Loucy (cell line): ENCODE results near the gene MMP13.

ENCODE experiments used
- EZH2phosphoT487 ChIP-seq: fragments of 200-600 bp; IDR thresholded peaks from 2 replicates; pipeline ENCODE4 v1.6.1; 2018; ENCODE audit warnings: antibody characterized with exemption, mild to moderate bottlenecking, moderate library complexity, borderline replicate concordance
- TF ChIP-seq, protein P1 (sequence below): fragments of 200-600 bp; sonication (generic); conservative IDR thresholded peaks from 2 replicates; pipeline ENCODE4 v1.5.1; 2014; ENCODE audit warnings: mild to moderate bottlenecking, antibody characterized with exemption, low read length

DNA sequence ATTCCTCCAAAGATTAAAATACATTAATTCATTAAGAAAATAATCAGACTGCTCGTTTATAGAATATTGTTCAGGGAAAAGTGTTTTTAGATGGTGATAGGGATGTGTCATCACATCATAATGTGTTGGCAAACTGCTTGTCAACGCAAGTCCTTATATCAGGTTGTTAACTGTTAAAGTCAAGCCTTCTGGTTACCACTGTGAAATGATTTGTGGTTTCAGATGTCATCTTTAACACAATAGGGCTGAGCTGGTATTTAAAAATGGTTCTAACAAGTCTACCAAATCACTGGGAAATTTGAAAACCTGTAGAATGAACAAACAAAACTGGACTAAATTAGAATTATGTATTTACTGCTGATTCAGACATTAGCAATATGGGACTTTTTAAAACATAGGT lies 2.4 kb upstream of the MMP13 start:
- TF ChIP-seq, protein P1, sequence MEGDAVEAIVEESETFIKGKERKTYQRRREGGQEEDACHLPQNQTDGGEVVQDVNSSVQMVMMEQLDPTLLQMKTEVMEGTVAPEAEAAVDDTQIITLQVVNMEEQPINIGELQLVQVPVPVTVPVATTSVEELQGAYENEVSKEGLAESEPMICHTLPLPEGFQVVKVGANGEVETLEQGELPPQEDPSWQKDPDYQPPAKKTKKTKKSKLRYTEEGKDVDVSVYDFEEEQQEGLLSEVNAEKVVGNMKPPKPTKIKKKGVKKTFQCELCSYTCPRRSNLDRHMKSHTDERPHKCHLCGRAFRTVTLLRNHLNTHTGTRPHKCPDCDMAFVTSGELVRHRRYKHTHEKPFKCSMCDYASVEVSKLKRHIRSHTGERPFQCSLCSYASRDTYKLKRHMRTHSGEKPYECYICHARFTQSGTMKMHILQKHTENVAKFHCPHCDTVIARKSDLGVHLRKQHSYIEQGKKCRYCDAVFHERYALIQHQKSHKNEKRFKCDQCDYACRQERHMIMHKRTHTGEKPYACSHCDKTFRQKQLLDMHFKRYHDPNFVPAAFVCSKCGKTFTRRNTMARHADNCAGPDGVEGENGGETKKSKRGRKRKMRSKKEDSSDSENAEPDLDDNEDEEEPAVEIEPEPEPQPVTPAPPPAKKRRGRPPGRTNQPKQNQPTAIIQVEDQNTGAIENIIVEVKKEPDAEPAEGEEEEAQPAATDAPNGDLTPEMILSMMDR = no peak
- TF ChIP-seq EZH2phosphoT487 = no peak
